T1000 (cell line): ENCODE results near the gene RSRP1.
"Not testable (repeated sequence)": the region's sequence is repeated elsewhere in the genome, so short reads cannot be mapped to it uniquely, and the experiment has no call there.

Experiments
- DNase-seq: peaks from one replicate; lab custom pipeline; 2025; ENCODE audit warnings: mixed read lengths; lab: John Stamatoyannopoulos, UW

The RSRP1 gene

DNA sequence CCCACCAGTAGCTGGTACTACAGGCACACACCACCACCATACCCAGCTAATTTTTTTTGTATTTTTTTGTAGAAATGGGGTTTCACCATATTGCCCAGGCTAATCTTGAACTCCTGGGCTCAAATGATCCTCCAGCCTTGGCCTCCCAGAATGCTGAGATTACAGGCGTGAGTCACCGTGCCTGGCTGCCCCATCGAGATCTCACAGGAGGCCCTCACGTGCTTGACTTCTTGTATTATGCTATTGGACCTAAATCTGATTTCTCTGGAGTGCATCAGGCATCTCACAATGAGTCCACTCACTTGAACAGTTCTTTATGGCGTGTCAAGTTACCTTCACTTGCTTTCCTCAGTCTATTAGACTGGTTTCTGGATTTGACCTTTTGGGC lies 9.3 kb upstream of the RSRP1 start:
- DNase-seq: no peak

- DNase-seq: no peak
Measured at GRCh38 chr1:25255706-25256577, 8.7 kb upstream of the RSRP1 start.

DNA sequence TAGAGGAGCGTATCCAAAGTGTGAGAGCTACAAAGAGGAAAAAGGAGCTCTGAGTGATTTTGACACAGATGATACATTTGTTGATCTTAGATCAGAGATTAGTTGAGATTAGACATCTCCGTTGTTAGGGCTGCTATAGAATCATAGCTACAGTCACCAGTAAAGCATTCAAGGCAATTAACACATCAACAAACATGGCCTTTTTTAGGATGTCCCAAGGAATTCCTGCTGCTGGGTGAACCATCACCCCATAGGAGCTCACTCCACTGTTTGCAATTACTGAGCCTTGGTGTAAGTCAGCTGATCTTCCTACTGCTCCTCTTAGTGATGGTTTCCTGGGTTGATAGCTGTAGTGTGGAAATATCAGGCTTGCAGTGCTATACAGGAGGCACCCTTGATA lies 6.7 kb upstream of the RSRP1 start:
- no peak for DNase-seq

DNA sequence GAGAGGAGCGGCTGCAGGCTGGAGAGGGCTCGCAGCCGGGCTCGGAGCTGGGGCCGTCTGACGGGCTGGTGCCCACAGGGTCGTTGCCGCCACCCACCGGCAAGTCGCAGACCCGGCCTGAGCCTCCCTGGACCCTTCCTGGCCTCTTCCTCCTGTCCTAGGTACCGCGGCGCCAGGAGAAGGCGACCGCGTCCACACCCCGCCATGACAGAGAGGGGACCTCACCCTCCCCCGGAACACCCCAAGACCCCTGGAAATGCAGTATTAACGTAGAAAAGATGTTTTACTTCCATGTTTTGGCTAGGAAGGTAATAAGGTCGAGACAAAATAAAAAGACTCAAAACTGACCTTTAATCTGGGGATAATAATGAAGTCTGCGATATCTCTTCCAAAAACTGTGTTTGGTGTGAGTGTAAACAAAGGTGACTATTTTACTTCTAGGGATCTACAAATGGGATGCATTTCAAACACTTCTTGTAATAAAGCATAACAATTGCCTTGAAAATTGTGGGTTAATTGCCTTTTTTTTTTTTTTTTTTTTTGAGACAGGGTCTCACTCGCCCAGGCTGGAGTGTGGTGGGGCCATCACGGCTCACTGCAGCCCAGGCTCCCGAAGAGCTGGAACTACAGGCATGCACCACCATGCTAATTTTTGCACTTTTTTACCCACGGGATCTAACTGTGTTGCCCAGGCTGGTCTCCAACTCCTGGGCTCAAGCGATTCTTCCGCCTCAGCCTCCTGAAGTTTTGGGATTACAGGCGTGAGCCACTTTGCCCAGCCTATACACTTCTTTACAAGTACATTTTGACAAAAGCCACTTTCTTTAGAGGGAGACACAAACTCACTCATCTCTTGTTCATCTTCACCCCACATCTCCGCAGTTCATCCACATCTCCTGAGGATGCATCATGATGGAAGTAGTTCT lies 838 bp upstream of the RSRP1 start:
- no peak for DNase-seq

GRCh38 chr1:25246600-25247023 lies 642 bp downstream of the RSRP1 start:
- DNase-seq: no peak

DNA sequence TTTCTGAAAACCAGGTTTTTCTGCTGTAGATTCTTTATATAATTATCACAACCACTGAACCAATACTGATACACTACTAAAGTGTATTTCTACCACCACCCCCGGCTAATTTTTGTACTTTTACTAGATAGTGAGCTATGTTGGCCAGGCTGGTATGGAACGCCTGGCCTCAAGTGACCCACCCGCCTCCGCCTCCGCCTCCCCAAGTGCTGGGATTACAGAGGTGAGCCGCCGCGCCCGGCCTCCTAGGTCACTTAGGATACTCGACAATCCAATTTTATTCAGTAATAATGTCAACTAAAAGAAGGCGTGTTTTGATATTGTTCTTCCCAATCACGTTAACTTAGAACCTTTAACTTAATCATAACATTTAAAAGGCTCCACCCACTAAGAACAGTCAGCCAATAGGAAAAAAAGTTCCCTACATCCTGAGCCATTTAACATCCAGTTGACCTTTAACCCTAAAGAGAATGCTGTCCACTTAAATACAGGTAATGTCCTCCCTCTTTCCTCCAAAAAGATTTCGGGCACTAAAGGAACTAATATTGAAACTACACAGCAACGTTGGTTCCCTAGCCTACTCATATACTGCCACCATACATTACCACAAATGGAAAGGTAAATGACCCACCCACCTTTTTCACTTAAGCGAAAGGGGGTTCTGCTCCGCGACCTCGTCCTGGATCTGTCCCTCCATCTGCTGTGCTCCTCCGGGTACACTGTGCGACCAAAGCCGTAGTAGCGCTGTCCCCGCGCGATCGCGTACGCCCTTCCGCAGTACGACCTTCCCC lies 1.2 kb downstream of the RSRP1 start:
- DNase-seq: no peak

DNA sequence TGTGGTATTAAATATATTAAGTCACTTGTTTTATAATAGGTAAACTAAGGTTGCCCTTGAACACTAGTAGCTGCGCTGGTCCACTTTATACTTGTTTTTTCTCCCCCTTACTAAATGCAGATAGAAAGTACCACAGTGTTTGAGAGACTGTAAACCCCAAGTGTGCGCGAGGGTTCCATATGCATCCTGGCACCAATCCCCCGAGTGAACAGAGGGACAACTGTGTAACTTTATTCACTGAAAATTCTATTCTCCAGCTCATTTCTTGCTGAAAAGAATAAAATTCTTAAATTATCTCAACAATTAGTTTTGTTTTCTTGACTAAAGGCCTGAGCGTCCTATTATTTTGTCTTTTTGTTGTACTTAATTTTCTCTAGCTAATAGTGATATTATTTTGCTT lies 1.9 kb downstream of the RSRP1 start:
- no peak for DNase-seq

DNA sequence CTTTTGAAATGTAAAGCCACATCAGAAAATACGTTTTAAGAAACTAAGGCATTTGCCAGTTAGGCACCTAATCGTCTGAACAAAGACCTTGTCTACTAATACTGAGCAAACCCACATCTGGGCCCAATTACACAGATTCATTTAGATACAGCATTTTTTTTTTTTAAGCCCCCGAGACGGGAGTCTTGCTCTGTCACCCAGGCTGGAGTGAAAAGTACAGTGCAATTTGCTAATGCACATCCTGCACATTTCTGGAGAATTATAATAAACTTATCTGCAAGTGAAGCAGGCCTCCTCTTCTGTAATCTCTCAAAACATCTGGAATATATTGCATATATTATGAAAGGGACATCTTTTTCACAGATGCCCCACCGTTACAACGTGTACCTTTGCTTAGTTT lies 3.3 kb downstream of the RSRP1 start:
- no peak for DNase-seq

GRCh38 chr1:25239681-25240541 lies 7.3 kb downstream of the RSRP1 start:
- peak; percentile 92 for DNase-seq

GRCh38 chr1:25238046-25238445 lies 9.2 kb downstream of the RSRP1 start:
- DNase-seq: no peak

DNA sequence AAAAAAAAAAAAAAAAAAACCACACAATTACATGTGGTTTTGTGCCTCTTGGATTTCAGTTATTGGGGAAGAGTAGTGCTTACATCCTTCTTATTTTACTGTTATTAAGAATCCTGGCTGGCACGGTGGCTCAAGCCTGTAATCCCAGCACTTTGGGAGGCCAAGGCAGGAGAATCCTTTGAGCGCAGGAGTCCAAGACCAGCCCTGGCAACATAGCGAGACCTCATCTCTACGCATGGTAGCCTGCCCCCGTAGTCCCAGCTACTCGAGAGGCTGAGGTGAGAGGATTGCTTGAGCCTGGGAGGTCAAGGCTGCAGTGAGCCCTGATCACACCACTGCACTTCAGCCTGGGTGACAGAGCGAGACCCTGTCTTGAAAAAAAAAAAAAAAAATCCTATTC lies 11.0 kb downstream of the RSRP1 start:
- DNase-seq: not testable (repeated sequence)

DNA sequence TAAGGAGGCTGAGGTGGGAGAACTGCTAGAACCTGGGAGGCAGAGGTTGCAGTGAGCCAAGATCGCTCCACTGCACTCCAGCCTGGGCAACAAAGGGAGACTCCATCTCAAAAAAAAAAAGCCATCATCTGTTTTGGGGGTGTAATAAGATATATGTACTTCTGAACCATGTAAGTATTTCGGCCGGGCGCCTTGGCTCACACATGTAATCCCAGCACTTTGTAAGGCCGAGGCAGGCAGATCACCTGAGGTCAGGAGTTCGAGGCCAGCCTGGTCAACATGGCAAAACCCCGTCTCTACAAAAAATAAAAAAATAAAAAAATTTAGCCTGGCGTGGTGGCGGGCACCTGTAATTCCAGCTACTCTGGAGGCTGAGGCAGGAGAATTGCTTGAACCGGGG lies 11.8 kb downstream of the RSRP1 start:
- not testable (repeated sequence) for DNase-seq

DNA sequence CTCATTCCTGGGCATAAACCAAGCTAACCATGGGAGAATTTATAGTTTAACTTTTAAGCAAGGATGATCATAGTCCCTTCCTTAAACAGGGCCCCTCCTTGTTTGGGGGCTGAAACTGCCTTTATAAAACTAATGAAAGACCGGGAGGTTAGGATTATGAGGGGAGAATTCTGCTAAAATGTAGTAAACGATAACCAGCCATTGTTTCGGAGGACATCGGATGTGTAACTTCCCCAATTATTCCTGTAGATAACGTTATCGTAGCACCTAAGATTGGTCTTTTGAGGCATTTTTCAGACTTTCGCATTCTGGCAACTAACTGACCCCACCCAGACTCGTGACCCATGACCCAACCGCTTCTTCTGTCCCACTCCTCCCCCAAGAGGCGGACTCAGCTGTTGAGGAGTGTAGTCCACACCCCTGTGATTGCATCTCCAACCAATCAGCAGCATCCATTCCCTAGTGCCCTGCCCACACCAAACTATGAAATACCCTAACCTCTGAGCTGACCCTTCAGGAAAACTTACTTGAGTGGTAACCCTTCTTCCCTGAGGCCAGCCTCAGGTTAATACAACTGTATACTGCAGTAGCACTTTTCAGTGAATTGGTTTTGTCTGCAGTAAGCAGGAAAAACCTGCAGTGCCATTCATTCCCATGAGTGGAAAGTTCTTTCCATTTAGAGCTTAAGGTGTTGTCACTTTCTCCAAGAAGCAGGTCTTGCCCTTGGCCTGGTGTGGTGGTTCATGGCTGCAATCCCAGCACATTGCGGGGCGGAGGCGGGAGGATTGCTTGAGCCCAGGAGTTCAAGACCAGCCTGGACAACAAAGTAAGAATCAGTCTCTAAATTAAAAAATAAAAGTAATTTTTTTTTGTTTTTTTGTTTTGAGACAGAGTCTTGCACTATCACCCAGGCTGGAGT lies 14.1 kb downstream of the RSRP1 start:
- DNase-seq: peak; percentile 27

DNA sequence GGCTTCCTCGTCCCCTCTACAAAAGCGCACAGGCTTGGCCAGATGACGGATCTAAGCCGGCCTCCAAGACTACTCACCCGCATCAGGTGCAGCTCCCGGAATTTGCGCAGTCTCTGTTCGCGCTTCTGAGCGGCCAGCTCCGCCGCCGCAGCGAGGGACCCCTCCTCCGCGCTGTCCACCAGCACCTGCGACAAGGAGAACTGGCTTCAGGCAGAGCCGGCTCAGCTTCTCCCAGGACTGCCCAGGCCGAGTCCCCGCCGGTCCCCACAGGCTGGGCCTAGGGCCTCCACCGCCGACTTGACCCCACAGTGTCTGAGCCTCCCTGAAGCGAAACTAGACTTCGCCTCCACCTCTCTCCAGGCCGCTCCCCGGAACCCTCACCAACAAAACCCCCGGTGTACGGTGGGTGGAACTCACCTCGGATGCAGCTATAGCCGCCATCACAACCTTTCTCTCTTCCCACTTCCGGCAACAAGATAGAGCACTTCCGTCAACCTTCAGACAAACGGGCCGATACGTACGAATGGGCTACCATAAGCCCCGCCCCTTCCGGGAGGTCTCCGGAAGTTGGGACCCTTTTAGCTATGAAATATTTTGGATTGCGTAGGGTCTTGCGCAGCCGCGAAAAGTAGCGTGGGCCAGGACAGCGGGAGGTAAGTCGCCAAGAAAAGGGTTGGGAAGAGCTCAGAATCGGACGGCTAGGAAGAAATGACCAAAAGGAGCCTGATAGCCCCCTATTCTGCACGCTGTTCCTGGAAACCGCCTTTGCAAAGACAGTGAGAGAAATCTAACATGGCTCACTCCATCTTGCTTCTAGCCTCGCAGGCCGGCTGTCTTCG lies 15.0 kb downstream of the RSRP1 start, which contains the start of gene SYF2:
Gene SYF2, minus strand, starts transcription at position 476 of the 839 bp plus-strand sequence. Its CDS starts 35 bp downstream, at position 441.
- peak; percentile 78 for DNase-seq

DNA sequence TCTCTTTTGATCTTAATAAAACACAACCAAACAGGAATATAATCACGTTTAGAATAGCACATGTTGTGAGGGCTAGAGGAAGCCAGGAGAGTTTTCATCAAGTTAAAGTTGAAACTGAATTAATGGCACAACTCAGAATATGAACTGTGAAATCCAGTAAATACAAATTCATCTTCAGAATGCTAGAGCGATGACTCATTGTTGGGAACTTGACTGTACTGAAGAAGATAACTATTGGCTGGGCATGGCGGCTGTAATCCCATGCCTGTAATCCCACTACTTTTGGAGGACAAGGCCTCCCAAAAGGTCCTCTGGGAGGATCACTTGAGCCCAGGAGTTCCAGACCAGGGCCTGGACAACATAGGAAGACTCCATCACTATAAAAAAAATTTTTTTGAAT lies 23.8 kb downstream of the RSRP1 start:
- no peak for DNase-seq

DNA sequence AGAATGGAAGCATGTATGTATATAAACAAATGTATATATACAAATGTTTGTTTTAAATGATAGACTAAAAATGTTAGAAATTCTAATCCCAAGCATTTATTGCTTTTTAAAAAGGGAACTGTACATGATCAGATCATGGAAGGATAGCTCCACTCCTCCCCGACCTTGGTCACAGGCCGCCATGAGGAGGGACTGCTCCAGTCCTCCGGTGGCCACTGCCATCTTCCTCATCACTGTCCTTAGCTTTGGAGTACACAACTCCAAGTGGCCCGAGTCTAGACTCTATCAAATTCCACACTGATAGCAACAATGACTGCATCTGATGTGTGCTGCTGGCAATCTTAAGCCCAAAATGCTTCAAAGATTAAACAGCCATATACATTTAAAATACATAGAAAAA lies 24.6 kb downstream of the RSRP1 start:
- no peak for DNase-seq

- DNase-seq: no peak
Measured at GRCh38 chr1:25220666-25221065, 26.6 kb downstream of the RSRP1 start.

GRCh38 chr1:25219661-25220251 lies 27.5 kb downstream of the RSRP1 start:
- no peak for DNase-seq
